SK-N-SH treated with all-trans-retinoic acid at 6 μM for 48 hours (cell line): Measurements from ENCODE around the gene MAST4.

ENCODE experiments used
- ATAC-seq: fragments of 200-7000 bp; cut with Tn5 transposase; 3 replicates; pipeline ENCODE4 v1.9.1; 2020; ENCODE audit warnings: mild to moderate bottlenecking, moderate library complexity
- ARNTL ChIP-seq: fragments of 450-650 bp; formaldehyde crosslinking; IDR thresholded peaks from 2 replicates; pipeline ENCODE4 v1.5.0; 2020; ENCODE audit warnings: low read depth, mild to moderate bottlenecking, moderate library complexity, borderline replicate concordance
- BACH2 ChIP-seq: fragments of 250-450 bp; sonication (Bioruptor Pico); IDR thresholded peaks from 2 replicates; pipeline ENCODE4 v1.9.0; 2021; ENCODE audit warnings: mild to moderate bottlenecking, borderline replicate concordance
- CSDC2 ChIP-seq: fragments of 250-450 bp; sonication (Bioruptor Pico); IDR thresholded peaks from 2 replicates; pipeline ENCODE4 v1.5.0; 2020; ENCODE audit warnings: mild to moderate bottlenecking, moderate library complexity
- ESRRG ChIP-seq: fragments of 250-450 bp; sonication (Bioruptor Pico); IDR thresholded peaks from 2 replicates; pipeline ENCODE4 v1.6.1; 2021; ENCODE audit warnings: mild to moderate bottlenecking
- GLIS3 ChIP-seq: fragments of 250-450 bp; sonication (Bioruptor Pico); IDR thresholded peaks from 2 replicates; pipeline ENCODE4 v1.5.0; 2020; ENCODE audit warnings: mild to moderate bottlenecking, moderate library complexity
- OSR1 ChIP-seq: fragments of 250-450 bp; sonication (Bioruptor Pico); IDR thresholded peaks from 2 replicates; pipeline ENCODE4 v1.8.0; 2022; ENCODE audit warnings: moderate library complexity, mild to moderate bottlenecking, inconsistent platforms
- PPARA ChIP-seq: fragments of 250-450 bp; sonication (Bioruptor Pico); IDR thresholded peaks from 2 replicates; pipeline ENCODE4 v1.5.0; 2020; ENCODE audit warnings: mild to moderate bottlenecking, borderline replicate concordance
- RARB ChIP-seq: fragments of 250-450 bp; sonication (Bioruptor Pico); IDR thresholded peaks from 2 replicates; pipeline ENCODE4 v1.8.0; 2021; ENCODE audit warnings: mild to moderate bottlenecking, moderate library complexity
- SNAI2 ChIP-seq: fragments of 250-450 bp; sonication (Bioruptor Pico); IDR thresholded peaks from 2 replicates; pipeline ENCODE4 v1.5.0; 2020; ENCODE audit warnings: mild to moderate bottlenecking, moderate library complexity
- TCF4 ChIP-seq: fragments of 250-450 bp; sonication (Bioruptor Pico); IDR thresholded peaks from 2 replicates; pipeline ENCODE4 v1.8.0; 2021; ENCODE audit warnings: mild to moderate bottlenecking, moderate library complexity, borderline replicate concordance
- TOX ChIP-seq: fragments of 250-450 bp; sonication (Bioruptor Pico); IDR thresholded peaks from 2 replicates; pipeline ENCODE4 v1.8.0; 2021; ENCODE audit warnings: mild to moderate bottlenecking, moderate library complexity, borderline replicate concordance
- ZC3H10 ChIP-seq: fragments of 250-450 bp; sonication (Bioruptor Pico); IDR thresholded peaks from 2 replicates; pipeline ENCODE4 v1.5.1; 2021; ENCODE audit warnings: mild to moderate bottlenecking, moderate library complexity
- ZFP3 ChIP-seq: fragments of 250-450 bp; sonication (Bioruptor Pico); IDR thresholded peaks from 2 replicates; pipeline ENCODE4 v1.5.0; 2020; ENCODE audit warnings: mild to moderate bottlenecking, moderate library complexity
- ZFP30 ChIP-seq: fragments of 450-650 bp; formaldehyde crosslinking; IDR thresholded peaks from 2 replicates; pipeline ENCODE4 v1.5.0; 2022; ENCODE audit warnings: mild to moderate bottlenecking, moderate library complexity
- ZNF565 ChIP-seq: fragments of 450-650 bp; formaldehyde crosslinking; conservative IDR thresholded peaks from 2 replicates; pipeline ENCODE4 v1.5.0; 2020; ENCODE audit warnings: low read depth, mild to moderate bottlenecking, moderate library complexity
- ZNF70 ChIP-seq: fragments of 450-650 bp; formaldehyde crosslinking; IDR thresholded peaks from 2 replicates; pipeline ENCODE4 v1.5.0; 2020; ENCODE audit warnings: mild to moderate bottlenecking, moderate library complexity
- ZNF8 ChIP-seq: fragments of 450-650 bp; formaldehyde crosslinking; IDR thresholded peaks from 2 replicates; pipeline ENCODE4 v1.5.0; 2020; ENCODE audit warnings: mild to moderate bottlenecking, moderate library complexity
- TF ChIP-seq, protein P1 (sequence below): fragments of 250-450 bp; sonication (Bioruptor Pico); IDR thresholded peaks from 2 replicates; pipeline ENCODE4 v1.5.1; 2020; ENCODE audit warnings: low read depth, mild to moderate bottlenecking, moderate library complexity
- TF ChIP-seq, protein P2 (sequence below): fragments of 250-450 bp; sonication (Bioruptor Pico); IDR thresholded peaks from 2 replicates; pipeline ENCODE4 v1.5.0; 2020; ENCODE audit warnings: mild to moderate bottlenecking, moderate library complexity
- TF ChIP-seq, protein P3 (sequence below): fragments of 250-450 bp; sonication (Bioruptor Pico); IDR thresholded peaks from 2 replicates; pipeline ENCODE4 v1.5.1; 2021; ENCODE audit warnings: mild to moderate bottlenecking, moderate library complexity
- TF ChIP-seq, protein P4 (sequence below): fragments of 250-450 bp; sonication (Bioruptor Pico); IDR thresholded peaks from 2 replicates; pipeline ENCODE4 v1.8.0; 2020; ENCODE audit warnings: mild to moderate bottlenecking, moderate library complexity, borderline replicate concordance
- TF ChIP-seq, protein P5 (sequence below): fragments of 250-450 bp; sonication (Bioruptor Pico); IDR thresholded peaks from 2 replicates; pipeline ENCODE4 v1.8.0; 2021; ENCODE audit warnings: low read depth, mild to moderate bottlenecking, moderate library complexity, borderline replicate concordance

Gene MAST4

DNA sequence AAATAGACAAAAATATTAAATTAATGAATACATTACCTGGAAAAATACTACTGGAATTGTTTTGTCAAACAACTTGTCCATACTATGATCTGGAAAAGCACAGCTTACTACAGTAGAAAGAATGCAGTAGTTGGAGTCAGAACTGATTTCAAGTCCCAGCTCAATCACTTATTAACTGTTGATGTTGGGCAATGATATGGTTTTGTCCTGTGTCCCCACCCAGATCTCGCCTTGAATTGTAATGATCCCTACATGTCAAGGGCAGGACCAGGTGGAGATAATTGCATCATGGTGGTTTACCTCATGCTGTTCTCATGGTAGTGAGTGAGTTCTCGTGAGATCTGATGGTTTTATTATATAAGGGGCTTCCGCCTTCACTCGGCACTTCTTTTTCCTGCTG, 352.9 kb downstream of the MAST4 start:
- TF ChIP-seq, protein P1, sequence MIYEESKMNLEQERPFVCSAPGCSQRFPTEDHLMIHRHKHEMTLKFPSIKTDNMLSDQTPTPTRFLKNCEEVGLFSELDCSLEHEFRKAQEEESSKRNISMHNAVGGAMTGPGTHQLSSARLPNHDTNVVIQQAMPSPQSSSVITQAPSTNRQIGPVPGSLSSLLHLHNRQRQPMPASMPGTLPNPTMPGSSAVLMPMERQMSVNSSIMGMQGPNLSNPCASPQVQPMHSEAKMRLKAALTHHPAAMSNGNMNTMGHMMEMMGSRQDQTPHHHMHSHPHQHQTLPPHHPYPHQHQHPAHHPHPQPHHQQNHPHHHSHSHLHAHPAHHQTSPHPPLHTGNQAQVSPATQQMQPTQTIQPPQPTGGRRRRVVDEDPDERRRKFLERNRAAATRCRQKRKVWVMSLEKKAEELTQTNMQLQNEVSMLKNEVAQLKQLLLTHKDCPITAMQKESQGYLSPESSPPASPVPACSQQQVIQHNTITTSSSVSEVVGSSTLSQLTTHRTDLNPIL (CRISPR knock-in tag) = no peak
- TF ChIP-seq SNAI2 (CRISPR knock-in tag) (no peak), ZFP30 (no peak), ZFP3 (CRISPR knock-in tag) (no peak), PPARA (CRISPR knock-in tag) (no peak), ZC3H10 (CRISPR knock-in tag) (no peak), TOX (CRISPR knock-in tag) (no peak), ARNTL (CRISPR knock-in tag) (no peak), GLIS3 (CRISPR knock-in tag) (no peak), ESRRG (CRISPR knock-in tag) (no peak), BACH2 (CRISPR knock-in tag) (no peak), CSDC2 (no peak), ZNF8 (CRISPR knock-in tag) (no peak), OSR1 (CRISPR knock-in tag) (no peak)
- TF ChIP-seq, protein P2, sequence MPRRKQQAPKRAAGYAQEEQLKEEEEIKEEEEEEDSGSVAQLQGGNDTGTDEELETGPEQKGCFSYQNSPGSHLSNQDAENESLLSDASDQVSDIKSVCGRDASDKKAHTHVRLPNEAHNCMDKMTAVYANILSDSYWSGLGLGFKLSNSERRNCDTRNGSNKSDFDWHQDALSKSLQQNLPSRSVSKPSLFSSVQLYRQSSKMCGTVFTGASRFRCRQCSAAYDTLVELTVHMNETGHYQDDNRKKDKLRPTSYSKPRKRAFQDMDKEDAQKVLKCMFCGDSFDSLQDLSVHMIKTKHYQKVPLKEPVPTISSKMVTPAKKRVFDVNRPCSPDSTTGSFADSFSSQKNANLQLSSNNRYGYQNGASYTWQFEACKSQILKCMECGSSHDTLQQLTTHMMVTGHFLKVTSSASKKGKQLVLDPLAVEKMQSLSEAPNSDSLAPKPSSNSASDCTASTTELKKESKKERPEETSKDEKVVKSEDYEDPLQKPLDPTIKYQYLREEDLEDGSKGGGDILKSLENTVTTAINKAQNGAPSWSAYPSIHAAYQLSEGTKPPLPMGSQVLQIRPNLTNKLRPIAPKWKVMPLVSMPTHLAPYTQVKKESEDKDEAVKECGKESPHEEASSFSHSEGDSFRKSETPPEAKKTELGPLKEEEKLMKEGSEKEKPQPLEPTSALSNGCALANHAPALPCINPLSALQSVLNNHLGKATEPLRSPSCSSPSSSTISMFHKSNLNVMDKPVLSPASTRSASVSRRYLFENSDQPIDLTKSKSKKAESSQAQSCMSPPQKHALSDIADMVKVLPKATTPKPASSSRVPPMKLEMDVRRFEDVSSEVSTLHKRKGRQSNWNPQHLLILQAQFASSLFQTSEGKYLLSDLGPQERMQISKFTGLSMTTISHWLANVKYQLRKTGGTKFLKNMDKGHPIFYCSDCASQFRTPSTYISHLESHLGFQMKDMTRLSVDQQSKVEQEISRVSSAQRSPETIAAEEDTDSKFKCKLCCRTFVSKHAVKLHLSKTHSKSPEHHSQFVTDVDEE (CRISPR knock-in tag) = no peak
- TF ChIP-seq, protein P3, sequence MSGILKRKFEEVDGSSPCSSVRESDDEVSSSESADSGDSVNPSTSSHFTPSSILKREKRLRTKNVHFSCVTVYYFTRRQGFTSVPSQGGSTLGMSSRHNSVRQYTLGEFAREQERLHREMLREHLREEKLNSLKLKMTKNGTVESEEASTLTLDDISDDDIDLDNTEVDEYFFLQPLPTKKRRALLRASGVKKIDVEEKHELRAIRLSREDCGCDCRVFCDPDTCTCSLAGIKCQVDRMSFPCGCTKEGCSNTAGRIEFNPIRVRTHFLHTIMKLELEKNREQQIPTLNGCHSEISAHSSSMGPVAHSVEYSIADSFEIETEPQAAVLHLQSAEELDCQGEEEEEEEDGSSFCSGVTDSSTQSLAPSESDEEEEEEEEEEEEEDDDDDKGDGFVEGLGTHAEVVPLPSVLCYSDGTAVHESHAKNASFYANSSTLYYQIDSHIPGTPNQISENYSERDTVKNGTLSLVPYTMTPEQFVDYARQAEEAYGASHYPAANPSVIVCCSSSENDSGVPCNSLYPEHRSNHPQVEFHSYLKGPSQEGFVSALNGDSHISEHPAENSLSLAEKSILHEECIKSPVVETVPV = no peak
- TF ChIP-seq, protein P4, sequence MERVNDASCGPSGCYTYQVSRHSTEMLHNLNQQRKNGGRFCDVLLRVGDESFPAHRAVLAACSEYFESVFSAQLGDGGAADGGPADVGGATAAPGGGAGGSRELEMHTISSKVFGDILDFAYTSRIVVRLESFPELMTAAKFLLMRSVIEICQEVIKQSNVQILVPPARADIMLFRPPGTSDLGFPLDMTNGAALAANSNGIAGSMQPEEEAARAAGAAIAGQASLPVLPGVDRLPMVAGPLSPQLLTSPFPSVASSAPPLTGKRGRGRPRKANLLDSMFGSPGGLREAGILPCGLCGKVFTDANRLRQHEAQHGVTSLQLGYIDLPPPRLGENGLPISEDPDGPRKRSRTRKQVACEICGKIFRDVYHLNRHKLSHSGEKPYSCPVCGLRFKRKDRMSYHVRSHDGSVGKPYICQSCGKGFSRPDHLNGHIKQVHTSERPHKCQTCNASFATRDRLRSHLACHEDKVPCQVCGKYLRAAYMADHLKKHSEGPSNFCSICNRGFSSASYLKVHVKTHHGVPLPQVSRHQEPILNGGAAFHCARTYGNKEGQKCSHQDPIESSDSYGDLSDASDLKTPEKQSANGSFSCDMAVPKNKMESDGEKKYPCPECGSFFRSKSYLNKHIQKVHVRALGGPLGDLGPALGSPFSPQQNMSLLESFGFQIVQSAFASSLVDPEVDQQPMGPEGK (CRISPR knock-in tag) = no peak
- ATAC-seq = no peak

DNA sequence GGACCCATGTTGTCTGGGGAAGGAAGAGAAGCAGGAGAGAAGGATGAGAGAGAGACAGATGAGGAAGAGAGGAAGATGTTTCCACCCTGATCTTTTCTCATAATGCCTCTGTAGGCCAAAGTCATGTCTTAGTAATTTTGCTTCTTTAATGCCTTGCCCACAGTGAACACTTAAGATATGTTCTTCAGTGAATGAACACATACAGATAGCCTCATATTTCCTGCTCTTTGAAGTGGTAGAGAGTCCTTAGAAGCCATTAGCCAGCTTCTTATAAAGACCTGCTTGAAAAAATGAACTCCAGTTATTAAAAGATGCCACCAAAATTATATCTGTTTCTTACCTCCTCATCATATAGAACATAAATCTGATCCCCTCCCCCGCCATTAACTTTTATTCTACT, 356.0 kb downstream of the MAST4 start:
- no peak for ATAC-seq
- no peak for TF ChIP-seq OSR1 (CRISPR knock-in tag)
- no peak for TF ChIP-seq ZNF8 (CRISPR knock-in tag)
- TF ChIP-seq, protein P2 (CRISPR knock-in tag) = no peak
- TF ChIP-seq TCF4 (CRISPR knock-in tag) = no peak
- TF ChIP-seq ZNF70 (CRISPR knock-in tag) = no peak
- no peak for TF ChIP-seq SNAI2 (CRISPR knock-in tag)
- TF ChIP-seq, protein P3 = no peak
- no peak for TF ChIP-seq ZNF565 (CRISPR knock-in tag)
- TF ChIP-seq RARB (CRISPR knock-in tag) = no peak
- TF ChIP-seq ZFP30 = no peak
- TF ChIP-seq GLIS3 (CRISPR knock-in tag) = no peak
- TF ChIP-seq, protein P4 (CRISPR knock-in tag) = no peak
- TF ChIP-seq PPARA (CRISPR knock-in tag) = no peak
- TF ChIP-seq, protein P5, sequence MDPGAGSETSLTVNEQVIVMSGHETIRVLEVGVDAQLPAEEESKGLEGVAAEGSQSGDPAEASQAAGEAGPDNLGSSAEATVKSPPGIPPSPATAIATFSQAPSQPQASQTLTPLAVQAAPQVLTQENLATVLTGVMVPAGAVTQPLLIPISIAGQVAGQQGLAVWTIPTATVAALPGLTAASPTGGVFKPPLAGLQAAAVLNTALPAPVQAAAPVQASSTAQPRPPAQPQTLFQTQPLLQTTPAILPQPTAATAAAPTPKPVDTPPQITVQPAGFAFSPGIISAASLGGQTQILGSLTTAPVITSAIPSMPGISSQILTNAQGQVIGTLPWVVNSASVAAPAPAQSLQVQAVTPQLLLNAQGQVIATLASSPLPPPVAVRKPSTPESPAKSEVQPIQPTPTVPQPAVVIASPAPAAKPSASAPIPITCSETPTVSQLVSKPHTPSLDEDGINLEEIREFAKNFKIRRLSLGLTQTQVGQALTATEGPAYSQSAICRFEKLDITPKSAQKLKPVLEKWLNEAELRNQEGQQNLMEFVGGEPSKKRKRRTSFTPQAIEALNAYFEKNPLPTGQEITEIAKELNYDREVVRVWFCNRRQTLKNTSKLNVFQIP (CRISPR knock-in tag) = no peak
- TF ChIP-seq, all 23 proteins: peak for 0
